DOHH2 (cell line): Measurements from ENCODE around the gene MAP3K6.

Experiments
- CTCF ChIP-seq: fragments of 200-600 bp; sonication (generic); IDR thresholded peaks from one replicate; pipeline ENCODE4 v1.5.1; 2014; ENCODE audit warnings: antibody characterized with exemption, mild to moderate bottlenecking, low read depth, low read length; ENCODE audit not compliant: poor library complexity, severe bottlenecking
- EZH2phosphoT487 ChIP-seq: fragments of 200-600 bp; sonication (generic); IDR thresholded peaks from 2 replicates; pipeline ENCODE4 v1.6.1; 2017; ENCODE audit warnings: borderline replicate concordance, mild to moderate bottlenecking, antibody characterized with exemption, low read length, moderate library complexity, mixed read lengths

- no peak for TF ChIP-seq EZH2phosphoT487
- TF ChIP-seq CTCF: no peak
Observed at GRCh38 chr1:27346357-27346756, 20.4 kb downstream of the MAP3K6 start.
